Mononuclear cell (primary cell): ENCODE measurements around the gene SNX8. TPM values are rescaled to one million over a fixed set of nuclear protein-coding genes. Genes with fewer than 3 reads are reported as not detected.

Experiments used
- H3K27me3 ChIP-seq: 2 replicates; pipeline ENCODE4 v1.6.0; 2011; ENCODE audit warnings: low read length, control low read depth; ENCODE audit not compliant: insufficient read depth
- H3K4me1 ChIP-seq: 2 replicates; pipeline ENCODE4 v1.5.1; 2011; ENCODE audit warnings: mild to moderate bottlenecking, low read length, control low read depth; ENCODE audit not compliant: insufficient read depth
- H3K4me3 ChIP-seq: 2 replicates; pipeline ENCODE4 v1.5.1; 2011; ENCODE audit warnings: mild to moderate bottlenecking, low read length, moderate library complexity
- H3K9me3 ChIP-seq: 2 replicates; pipeline ENCODE4 v1.5.1; 2011; ENCODE audit warnings: low read depth, mild to moderate bottlenecking, control low read depth, low read length
- total RNA-seq: library from RNA; depleted of rRNA; stranded (reverse); fragments of >200 nt; gene quantifications from one replicate; pipeline ENCODE4 v1.2.3, GENCODE V29; 2012

SNX8 gene
- total RNA-seq, 1 donor, result 9.7 TPM

DNA sequence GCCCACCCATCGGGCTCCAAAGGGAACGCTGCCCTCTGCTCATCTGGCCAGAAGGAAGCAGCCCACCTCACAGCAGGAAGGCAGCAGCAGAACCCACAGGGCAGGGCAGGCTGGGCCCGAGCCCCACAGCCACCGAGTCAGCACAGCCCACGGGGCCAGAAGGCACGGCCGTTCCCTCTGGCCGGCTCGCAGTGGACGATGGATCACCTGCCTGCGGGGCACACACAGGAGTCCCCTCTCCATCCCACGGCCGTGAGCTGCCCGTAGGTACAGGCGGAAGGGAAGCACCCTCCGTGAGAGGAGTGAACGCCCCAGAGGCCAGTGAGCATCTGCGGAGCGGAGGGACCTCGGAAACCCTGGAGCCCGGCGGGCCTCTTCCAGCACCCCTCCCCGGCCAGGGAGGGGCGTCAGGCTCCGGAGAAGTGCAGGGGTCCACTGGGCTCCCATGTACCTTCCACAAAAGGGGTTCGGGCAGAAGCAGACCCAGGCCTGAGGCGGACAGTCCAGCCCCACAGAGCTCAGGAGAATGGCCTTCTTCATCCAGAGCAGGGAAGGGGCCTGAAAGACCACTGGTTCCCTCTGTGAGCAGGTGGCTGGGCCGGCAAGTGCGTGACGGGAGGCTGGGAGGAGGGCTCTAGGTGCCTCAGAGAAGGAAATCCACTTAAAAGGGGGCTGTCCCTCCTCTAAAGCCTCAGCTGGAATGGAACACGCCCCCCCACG, 60.6 kb downstream of the SNX8 start:
- no peak overlapping the region for H3K4me3 ChIP-seq
- no peaks in the 10 kb centered on the region for H3K9me3 ChIP-seq
- H3K27me3 ChIP-seq, result no peaks in the 10 kb centered on the region
- peaks cover 13% of the 10 kb centered on the region for H3K4me1 ChIP-seq

DNA sequence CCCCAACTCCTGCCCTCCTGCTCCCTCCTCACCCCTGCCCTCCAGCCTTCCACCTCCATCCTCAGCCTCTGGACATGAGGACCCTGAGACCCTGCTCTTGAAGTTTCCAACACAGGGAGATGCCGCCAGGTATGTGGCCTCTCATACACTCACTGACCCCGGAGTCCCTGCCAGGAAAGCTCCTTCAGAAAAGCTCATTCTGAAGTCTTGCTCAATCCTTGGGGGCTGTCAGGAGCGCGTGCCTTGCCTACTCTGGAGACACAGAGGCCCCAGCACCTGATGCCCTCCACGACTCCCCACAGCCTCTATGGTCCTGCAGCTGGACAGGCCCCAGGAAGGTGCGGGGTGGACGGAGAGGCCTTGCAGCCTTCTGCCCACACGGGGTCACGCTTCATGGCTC, 61.2 kb downstream of the SNX8 start:
- peaks cover 16% of the 10 kb centered on the region for H3K4me1 ChIP-seq
- H3K9me3 ChIP-seq, result no peaks in the 10 kb centered on the region
- no peaks in the 10 kb centered on the region for H3K27me3 ChIP-seq
- no peak overlapping the region for H3K4me3 ChIP-seq

DNA sequence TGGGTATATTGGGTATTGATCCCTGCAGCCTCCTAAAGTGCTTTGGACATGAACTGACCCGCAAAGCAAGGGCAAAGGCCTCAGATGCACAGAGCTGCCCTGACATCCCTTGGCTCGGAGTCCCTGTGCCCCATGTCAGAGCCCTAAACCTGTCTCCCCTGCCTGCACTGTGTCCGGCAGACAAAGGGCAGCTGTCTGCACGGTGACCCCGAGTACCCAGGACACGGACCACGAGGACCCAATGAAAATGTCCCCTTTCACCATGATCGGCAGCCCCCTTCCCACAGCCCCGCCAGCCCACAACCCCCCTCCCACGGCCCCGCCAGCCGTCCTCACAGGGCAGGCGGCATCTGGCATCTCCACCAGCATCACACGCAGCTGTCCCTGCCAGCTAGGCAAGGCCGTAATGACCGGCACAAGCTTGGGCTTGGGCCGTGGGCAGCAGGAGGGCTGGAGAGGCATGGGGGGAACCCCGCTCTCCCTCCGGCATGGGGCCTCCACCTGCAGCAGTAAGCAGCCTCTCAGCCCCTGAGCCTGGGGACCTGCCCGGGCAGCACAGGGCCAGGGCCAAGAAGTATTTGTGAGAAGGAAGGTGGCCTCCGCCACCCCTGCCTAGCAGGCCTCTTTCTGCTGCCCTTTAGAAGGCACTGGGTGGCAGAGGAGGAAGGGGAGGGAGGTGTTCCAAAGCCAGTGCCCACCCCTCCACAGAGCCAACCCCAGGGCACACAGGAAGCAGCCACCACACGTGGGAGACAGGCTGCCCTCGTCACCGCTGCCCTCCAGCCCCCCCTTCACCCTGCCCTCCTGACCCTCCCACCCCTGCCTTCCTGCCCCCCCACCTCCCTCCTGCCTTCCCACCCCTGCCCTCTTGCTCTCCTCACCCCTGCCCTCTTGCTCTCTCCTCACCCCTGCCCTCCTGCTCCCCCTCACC, 62.1 kb downstream of the SNX8 start:
- Histone ChIP-seq H3K4me1 (peaks cover 16% of the 10 kb centered on the region), H3K4me3 (no peak overlapping the region), H3K27me3 (no peaks in the 10 kb centered on the region), H3K9me3 (no peaks in the 10 kb centered on the region)

DNA sequence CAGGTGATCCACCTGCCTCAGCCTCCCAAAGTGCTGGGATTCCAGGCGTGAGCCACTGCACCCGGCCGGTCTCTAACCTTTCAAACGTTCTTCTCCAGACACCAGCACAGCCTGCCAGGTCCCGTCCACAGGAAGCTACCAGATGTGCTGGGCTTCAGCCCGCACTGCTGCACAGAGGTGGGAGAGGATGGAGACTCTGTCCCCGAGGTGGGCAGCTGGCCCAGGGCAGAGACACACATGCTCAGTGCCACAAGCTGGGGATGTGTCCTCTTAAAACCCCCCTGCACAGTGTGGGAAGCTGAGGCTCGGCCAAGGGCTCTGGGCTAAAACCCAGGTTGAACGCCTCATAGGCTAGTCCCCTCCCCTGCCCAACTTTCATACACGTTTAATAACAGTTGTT, 62.9 kb downstream of the SNX8 start:
- Histone ChIP-seq H3K4me3 (no peak overlapping the region), H3K9me3 (no peaks in the 10 kb centered on the region), H3K4me1 (peaks cover 23% of the 10 kb centered on the region), H3K27me3 (no peaks in the 10 kb centered on the region)

DNA sequence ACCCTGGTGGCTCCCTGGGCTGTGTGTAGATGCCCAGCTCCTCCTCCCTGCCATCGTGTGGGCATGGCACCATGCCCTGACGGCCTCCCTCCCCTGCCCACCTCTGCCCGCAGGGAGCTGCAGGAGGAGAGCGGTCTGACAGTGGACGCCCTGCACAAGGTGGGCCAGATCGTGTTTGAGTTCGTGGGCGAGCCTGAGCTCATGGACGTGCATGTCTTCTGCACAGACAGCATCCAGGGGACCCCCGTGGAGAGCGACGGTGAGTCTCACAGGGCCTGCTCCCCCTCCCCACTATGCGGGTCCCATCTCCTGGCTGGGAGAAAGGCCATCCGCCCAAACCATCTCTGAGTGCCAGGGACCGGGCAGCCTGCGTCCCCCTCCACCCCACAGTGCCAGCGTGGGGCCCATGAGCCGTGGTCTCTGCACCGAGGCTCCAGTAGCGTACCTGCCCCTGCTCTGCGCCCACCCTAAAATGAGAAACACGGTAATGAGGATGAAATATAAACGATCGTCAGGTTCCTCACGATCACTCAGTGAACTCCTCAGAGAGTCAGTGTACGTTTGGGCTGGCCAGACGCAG, 64.4 kb downstream of the SNX8 start:
- Histone ChIP-seq H3K4me1 (peaks cover 34% of the 10 kb centered on the region), H3K27me3 (no peaks in the 10 kb centered on the region), H3K4me3 (no peak overlapping the region), H3K9me3 (no peaks in the 10 kb centered on the region)

DNA sequence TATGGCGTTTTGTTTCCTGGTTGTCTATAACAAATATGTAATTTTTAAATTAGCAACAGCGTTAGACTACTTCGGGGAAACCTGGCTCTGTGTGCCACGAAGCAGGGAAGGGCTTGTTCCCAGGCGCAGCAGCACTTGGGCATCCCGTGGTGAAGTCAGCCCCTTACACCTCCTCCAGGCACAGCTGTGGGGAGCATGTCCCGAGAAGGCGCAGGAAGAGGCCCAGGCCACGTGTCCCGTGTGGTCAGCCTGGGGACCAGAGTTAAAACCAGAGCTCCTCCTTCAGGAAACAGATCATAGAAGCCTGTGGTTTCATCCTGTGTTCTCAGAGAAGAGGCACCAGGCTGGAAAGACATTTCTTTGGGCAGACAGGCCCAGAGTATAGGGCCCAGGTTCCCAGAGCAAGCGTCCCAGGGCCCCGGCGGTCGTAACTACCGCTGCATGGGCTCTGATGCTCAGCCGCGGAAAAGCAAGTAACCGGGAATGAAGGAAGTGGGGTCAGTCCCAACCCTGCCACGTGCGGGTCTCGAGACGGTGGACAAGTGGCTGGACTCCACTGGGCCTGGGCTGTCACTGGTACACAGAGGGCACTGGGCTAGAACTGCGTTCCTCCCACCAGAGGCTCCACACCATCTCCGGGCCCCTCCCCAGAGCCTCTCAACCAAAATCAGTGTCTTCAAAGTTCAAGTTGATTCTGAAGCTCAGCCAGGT, 65.1 kb downstream of the SNX8 start:
- H3K4me1 ChIP-seq, result peaks cover 41% of the 10 kb centered on the region
- no peaks in the 10 kb centered on the region for H3K27me3 ChIP-seq
- H3K9me3 ChIP-seq, result no peaks in the 10 kb centered on the region

DNA sequence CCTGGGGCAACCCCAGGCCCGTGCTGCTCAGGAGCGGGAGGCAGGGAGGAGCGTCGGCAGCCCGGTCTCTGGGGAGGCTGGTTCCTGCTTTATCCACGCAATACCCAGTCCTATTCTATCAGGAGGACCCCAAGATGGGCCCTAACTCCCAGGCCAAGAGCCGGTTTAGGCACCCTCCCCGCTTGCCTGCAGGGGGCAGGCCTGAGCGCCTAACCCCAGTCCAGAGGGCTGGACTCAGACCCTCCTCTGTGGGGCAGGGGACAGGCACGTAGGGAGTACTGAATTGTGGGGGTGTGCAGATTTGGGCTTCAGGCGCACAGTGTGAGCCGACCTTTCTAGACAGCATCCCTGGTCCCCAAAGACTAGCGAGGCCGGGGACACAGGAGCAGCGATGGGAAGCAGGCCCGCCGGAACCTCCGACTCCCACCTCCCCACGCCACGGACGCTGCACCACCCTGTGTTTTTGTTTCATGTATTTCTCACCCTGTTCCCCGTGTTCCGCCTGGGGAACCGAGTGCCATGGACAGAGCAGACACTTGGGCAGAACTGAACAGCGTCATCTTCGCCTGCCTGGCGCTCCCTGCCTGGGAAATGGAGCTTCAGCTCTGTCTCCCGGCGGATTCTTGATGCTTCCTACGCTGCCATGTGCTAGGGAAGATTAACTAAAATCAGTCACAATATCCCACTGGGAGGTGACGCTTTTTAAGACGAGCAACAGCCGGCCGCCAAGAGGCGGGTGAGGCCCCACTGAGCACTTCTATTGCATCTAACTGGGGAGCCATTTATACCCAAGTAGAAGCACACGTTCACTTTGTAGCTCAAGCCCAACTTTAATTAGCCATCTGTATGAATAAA, 66.9 kb downstream of the SNX8 start:
- H3K4me3 ChIP-seq, result no peak overlapping the region
- H3K27me3 ChIP-seq, result no peaks in the 10 kb centered on the region
- peaks cover 58% of the 10 kb centered on the region for H3K4me1 ChIP-seq
- no peaks in the 10 kb centered on the region for H3K9me3 ChIP-seq

More for the DNA sequence above, 65.1 kb downstream of the SNX8 start:
- no peak overlapping the region for H3K4me3 ChIP-seq

DNA sequence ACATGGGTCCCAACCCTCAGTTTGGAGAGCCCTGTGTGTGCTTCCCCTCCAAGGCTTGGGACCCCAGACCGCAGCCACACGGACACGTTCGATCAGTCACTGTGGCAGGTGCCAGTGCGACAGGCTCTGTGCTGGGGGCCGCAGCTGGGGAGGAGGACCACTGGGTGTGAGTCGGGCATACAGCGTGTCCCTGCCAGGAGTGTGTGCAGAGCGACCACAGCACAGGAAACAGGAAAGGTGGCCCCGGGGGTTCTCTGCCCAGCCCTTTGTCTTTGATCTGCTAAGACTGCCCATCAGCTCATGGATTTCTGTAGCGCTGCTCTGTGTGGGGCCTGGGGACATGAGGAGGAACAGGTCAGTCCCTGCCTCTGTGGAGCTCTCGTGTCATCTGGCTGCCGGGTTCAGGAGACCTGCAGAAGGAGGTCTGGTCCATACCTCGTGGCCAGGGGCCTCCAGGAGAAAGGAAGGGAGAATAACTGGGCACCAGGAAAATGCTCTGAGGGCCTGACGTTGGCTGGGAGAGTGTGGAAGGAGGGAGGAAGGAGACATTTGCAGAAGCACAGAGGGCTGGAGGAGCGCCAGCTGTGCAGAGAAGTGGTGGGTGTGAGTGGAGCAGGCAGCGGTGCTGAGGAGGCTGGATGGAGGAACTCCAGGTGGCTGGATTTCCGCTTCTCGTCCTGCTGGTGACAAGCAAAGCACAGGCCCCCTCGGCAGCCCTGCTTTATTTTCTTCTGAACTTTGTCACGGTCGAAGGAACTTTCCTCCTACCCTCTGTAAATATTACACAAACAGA, 68.2 kb downstream of the SNX8 start:
- Histone ChIP-seq H3K9me3 (no peaks in the 10 kb centered on the region), H3K4me1 (peaks cover 66% of the 10 kb centered on the region), H3K27me3 (no peaks in the 10 kb centered on the region), H3K4me3 (no peak overlapping the region)

DNA sequence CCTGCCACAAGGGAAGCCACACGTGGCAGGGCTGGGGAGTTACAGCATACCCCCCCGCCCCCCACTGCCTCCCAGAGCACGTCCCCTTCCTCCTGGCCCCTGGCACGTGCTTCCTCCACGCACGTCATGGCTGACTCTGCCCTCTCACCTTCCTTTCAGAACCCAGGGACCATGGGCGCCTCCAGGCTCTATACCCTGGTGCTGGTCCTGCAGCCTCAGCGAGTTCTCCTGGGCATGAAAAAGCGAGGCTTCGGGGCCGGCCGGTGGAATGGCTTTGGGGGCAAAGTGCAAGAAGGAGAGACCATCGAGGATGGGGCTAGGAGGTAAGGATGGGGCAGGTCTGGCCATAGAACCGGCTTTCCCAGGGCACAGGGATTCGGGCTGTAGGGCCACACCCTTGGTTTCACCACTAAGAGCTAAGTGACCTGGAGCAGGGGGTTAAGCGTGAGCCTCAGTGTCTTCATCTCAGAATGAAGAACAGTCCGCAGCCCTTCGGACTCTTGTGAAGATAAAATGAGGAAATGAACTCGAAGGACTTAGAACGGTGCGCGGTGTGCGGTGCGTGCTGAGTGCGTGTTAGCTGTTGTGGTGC, 69.7 kb downstream of the SNX8 start:
- H3K4me1 ChIP-seq, result peaks cover 70% of the 10 kb centered on the region

DNA sequence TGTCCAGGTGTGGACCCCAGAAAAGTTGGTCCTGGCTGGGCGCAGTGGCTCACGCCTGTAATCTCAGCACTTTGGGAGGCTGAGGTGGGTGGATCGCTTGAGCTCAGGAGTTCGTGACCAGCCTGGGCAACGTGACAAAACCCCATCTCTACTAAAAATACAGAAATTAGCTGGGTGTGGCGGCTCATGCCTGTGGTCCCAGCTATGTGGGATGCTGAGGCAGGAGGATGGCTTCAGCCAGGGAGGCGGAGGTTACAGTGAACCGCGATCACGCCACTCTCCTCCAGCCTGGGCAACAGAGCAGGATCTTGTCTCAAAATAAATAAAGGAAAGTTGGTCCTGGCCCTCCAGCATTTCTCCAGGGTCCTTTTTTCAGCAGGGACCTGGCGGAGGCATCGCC, 70.8 kb downstream of the SNX8 start:
- Histone ChIP-seq H3K27me3 (no peaks in the 10 kb centered on the region), H3K4me3 (no peak overlapping the region), H3K9me3 (no peaks in the 10 kb centered on the region), H3K4me1 (peaks cover 62% of the 10 kb centered on the region)

More for the DNA sequence above, 69.7 kb downstream of the SNX8 start:
- Histone ChIP-seq H3K27me3 (no peaks in the 10 kb centered on the region), H3K4me3 (no peak overlapping the region), H3K9me3 (no peaks in the 10 kb centered on the region)

DNA sequence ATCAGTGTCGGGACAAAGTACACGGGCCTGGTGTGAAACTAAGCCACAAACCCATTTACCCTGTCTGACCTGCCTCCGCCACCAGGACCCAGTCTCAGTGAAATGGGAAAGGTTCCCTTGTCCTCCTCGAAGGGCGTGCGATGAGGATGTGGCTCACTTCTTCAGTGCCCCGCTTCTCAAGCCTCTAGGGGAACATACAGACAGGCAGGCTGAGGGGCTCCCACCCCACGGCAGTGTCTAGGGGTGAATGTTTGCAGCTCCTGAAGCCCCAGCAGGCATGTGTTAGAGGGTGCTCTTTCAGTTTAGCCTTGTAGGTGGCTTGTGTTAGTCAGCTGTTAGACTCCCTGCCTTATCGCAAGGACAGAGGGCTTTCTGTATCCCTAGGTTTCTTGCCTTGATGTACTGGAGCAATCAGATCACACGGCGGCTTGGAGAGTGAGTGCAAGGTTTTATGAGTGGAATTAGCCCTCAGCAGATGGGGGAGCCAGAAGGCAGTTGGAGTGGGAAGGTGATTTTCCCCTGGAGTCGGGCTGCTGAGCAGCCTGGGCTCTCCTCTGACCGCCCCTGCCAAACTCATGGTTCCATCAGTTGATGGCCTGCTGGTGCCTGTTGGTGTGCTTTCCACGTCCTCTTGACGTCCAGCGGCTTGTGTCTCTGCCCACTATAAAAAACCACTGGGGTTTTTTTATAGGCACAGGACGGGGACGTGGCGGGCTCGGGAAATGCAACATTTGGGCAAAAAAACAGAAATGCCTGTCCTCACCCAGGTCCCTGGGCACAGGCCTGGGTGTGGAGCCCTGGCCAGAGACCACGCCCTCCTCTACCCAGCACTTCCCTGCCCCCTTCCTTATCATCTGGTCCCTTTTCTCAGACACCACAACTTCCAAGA, 71.5 kb downstream of the SNX8 start:
- peaks cover 68% of the 10 kb centered on the region for H3K4me1 ChIP-seq
- H3K27me3 ChIP-seq, result no peaks in the 10 kb centered on the region
- peak overlapping the region; percentile 82 for H3K4me3 ChIP-seq

More for the DNA sequence above, 71.5 kb downstream of the SNX8 start:
- no peaks in the 10 kb centered on the region for H3K9me3 ChIP-seq
